T-helper 1 cell treated with Interleukin-12 subunit alpha and Interleukin-12 subunit beta and Interleukin-4 antibody, amounts not matched to agents 30 μg/mL and 1 μg/mL, for 36 hours (primary cell): ENCODE data around the gene GANC.

Experiments used
- H3K27ac Mint-ChIP-seq: one replicate; pipeline ENCODE4 v1.8.0; 2021; ENCODE audit warnings: mild to moderate bottlenecking, mixed read lengths
- H3K27me3 Mint-ChIP-seq: one replicate; pipeline ENCODE4 v1.8.0; 2021; ENCODE audit warnings: low read depth, mixed read lengths
- H3K36me3 Mint-ChIP-seq: one replicate; pipeline ENCODE4 v1.8.0; 2021; ENCODE audit warnings: low read depth, mixed read lengths
- H3K4me1 Mint-ChIP-seq: one replicate; pipeline ENCODE4 v1.8.0; 2021; ENCODE audit warnings: low read depth, mixed read lengths
- H3K4me3 Mint-ChIP-seq: one replicate; pipeline ENCODE4 v1.8.0; 2021; ENCODE audit warnings: mild to moderate bottlenecking, moderate library complexity, mixed read lengths
- H3K9me3 Mint-ChIP-seq: one replicate; pipeline ENCODE4 v1.8.0; 2021; ENCODE audit warnings: mixed read lengths

GANC gene

DNA sequence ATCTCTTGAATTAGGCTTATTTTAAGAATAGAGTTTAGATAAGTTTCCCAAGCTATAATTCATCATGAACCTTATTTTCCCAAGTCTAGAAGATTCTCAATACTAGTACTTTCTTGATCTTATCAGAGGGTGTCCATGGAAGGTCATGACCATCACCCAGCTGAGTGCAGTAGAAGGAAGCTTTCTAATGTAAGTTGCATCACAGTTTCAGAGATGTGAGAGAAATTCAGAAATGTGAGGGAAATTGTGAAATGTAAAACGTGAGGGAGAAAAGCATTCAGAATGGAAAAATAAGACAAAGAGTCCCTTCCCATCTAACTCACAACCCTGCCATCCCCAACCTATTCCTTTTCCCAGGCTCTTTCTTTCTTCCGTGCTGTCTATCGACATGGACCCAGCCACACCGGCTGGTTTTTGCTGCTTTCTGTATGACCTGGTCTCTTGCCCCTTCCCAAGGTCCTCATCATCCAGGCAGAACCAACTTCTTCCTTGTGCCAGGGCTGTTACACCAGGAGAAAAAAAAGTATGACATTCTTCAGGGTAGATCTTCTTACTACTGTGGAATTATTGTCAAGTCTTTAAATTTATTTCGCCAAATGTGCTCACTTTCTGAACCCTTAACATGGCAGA is 93.0 kb downstream of the GANC start:
- Mint-ChIP-seq H3K27ac (no peak overlapping the region), H3K4me3 (no peak overlapping the region), H3K4me1 (peaks cover 4% of the 10 kb centered on the region), H3K36me3 (no peaks in the 10 kb centered on the region), H3K27me3 (no peaks in the 10 kb centered on the region), H3K9me3 (no peaks in the 10 kb centered on the region)

DNA sequence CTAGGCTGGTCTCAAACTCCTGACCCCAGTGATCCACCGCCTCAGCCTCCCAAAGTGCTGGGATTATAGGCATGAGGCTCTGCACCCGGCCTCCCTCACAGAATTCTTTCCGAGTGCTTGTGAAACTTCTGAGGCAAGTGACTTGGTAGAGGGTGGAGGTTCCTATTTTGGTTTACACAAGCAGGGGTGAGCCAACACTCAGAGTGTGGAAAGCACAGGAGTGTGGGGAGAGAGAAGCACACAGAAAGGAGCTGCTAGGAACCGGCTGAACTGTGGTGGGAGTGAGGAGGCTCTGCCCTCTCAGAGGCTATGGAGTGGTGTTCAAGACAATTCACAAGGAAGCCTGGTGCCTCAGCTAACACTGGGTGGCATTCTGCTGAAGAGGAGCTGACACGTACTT is 94.0 kb downstream of the GANC start:
- no peaks in the 10 kb centered on the region for H3K36me3 Mint-ChIP-seq
- H3K9me3 Mint-ChIP-seq, result no peaks in the 10 kb centered on the region
- no peaks in the 10 kb centered on the region for H3K4me1 Mint-ChIP-seq
- no peak overlapping the region for H3K27ac Mint-ChIP-seq
- H3K4me3 Mint-ChIP-seq, result no peak overlapping the region
- H3K27me3 Mint-ChIP-seq, result no peaks in the 10 kb centered on the region

DNA sequence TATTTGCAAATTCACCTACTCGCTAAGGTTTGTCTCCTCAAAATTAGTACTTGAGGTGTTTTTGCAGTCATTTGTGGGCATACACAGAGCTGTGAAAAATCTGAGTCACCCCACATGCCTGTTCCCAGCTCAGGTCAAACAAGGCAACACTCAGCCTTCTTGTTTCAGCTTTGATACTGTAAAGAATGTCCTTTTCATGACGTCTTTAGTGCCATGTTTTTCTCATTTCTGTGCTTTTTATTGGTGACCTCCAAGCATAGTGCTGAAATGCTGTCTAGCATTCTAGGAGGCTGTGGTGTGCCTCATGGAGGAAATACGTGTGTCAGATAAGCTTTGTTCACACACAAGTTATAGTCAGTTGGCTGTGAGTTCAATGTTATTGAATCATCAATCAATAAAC is 95.1 kb downstream of the GANC start:
- Mint-ChIP-seq H3K4me3 (no peak overlapping the region), H3K4me1 (no peaks in the 10 kb centered on the region), H3K27me3 (no peaks in the 10 kb centered on the region), H3K36me3 (no peaks in the 10 kb centered on the region), H3K9me3 (no peaks in the 10 kb centered on the region), H3K27ac (no peak overlapping the region)

DNA sequence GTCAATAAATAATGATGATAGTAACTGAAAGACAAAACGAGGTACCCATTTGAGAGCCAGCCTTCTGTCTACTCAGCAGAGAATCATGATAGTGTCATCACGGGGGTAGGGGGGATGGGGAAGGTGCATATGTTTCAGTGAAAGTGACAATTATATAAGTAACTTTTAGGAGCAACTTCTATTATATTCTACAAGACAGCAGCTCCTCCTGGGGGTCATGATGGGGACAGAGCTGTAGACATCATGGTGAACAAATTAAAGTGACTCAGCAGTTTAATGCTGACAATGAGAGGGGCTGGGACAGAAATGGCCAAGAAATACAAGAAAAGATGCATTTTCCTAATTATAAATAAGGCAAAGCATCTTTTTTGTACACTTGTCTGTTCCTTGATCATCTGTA is 98.1 kb downstream of the GANC start:
- Mint-ChIP-seq H3K9me3 (no peaks in the 10 kb centered on the region), H3K4me1 (no peaks in the 10 kb centered on the region), H3K36me3 (no peaks in the 10 kb centered on the region), H3K27me3 (no peaks in the 10 kb centered on the region), H3K27ac (no peak overlapping the region), H3K4me3 (no peak overlapping the region)

DNA sequence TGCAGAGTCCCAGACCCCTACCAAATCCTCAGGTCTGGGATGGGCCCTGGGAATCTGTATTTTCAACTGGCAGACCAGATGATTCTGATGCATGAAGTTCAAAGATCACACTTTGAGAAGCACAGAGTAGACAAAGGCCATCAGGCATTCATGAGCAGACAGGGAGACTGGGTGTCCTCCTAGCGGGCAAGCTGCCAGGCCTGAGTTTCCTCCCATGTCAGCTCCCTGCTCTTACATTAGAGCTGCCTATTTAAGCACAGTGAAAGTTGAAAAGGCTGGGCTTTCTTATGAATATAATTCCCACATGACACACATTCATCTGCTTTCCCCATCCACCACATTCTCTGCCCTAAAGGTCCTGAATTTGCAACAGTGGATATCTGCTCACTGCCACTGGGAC is 100.3 kb downstream of the GANC start:
- peaks cover 4% of the 10 kb centered on the region for H3K27me3 Mint-ChIP-seq
- H3K9me3 Mint-ChIP-seq, result peaks cover 7% of the 10 kb centered on the region
- no peak overlapping the region for H3K27ac Mint-ChIP-seq
- H3K36me3 Mint-ChIP-seq, result no peaks in the 10 kb centered on the region
- H3K4me1 Mint-ChIP-seq, result no peaks in the 10 kb centered on the region
- no peak overlapping the region for H3K4me3 Mint-ChIP-seq

DNA sequence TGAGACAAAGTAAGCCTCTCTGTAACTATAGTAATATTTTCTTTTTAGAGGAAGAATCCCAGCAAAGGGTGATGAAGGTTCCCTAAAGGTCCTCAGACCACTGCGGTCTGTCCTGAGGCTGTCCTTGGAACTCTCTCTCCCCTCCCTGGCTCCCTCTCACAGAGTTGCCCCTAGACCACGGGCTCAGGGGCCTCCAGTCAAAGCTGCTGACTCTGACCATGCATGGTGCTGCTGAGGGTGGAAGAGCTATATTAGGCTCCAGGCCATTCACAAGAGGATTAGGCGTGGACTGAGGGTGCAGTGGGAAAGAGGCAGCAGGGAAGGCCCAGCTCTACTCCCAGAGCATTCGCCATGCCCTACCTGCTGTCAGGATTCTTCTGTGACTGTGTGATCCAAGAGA is 100.9 kb downstream of the GANC start:
- Mint-ChIP-seq H3K27ac (no peak overlapping the region), H3K9me3 (peaks cover 14% of the 10 kb centered on the region), H3K36me3 (no peaks in the 10 kb centered on the region), H3K4me3 (no peak overlapping the region), H3K27me3 (peaks cover 7% of the 10 kb centered on the region), H3K4me1 (no peaks in the 10 kb centered on the region)

DNA sequence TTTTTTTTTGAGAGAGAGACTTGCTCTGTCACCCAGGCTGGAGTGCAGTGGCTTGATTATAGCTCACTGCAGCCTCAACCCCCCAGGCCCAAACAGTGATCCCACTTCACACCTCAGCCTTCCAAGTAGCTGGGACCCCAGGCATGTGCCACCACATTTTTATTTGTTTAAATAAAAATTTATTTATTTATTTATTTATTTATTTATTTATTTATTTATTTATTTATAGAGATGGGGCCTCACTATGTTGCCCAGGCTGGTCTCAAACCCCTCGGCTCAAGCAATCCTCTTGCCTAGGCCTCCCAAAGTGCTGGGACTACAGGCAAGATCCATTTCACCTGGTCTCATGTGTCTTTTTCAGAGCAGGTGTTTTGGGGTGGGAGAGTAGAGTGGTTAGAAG is 101.8 kb downstream of the GANC start:
- no peaks in the 10 kb centered on the region for H3K36me3 Mint-ChIP-seq

DNA sequence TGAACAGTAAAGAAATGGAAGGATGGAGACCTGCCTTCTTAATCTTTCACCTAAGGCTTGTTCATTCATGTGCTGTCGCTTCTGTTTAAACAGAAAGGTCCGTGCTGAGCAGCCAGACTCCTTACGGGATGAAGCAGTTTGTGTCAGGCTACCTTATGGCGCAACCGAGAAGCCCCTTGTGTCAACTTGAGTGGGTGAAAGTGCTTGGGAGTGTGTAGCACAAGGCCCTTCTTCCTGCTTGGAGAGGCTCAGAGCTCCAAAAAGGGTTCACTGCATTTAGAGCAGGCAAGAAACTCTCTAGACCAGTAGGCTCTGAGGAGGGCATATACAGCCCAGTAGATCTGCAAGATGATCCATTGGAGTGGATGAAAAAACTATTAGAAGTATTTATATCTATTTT is 102.3 kb downstream of the GANC start:
- Mint-ChIP-seq H3K9me3 (peaks cover 18% of the 10 kb centered on the region), H3K36me3 (no peaks in the 10 kb centered on the region), H3K27ac (no peak overlapping the region), H3K27me3 (peaks cover 7% of the 10 kb centered on the region), H3K4me3 (no peak overlapping the region), H3K4me1 (no peaks in the 10 kb centered on the region)

More for the DNA sequence above, 101.8 kb downstream of the GANC start:
- Mint-ChIP-seq H3K4me1 (no peaks in the 10 kb centered on the region), H3K27ac (no peak overlapping the region), H3K9me3 (peaks cover 18% of the 10 kb centered on the region), H3K4me3 (no peak overlapping the region), H3K27me3 (peaks cover 7% of the 10 kb centered on the region)

DNA sequence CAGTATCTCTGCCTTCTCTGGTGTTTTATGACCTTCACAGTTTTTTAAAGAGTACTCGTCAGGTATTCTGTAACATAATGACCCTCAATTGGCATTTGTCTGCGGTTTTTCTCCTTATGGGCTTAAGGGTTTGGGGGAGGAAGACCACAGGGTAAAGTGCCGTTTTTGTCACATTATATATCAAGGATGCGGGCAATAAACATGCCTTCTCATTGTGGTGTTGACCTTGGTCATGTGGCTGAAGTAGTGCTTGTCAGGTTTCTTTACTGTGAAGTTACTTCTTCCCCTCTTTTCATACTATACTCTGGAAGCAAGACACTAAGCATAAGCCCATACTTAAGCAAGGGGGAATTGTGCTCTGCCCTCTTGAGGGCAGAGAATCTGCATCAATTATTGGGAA is 102.9 kb downstream of the GANC start:
- Mint-ChIP-seq H3K27me3 (peaks cover 7% of the 10 kb centered on the region), H3K27ac (no peak overlapping the region), H3K9me3 (peaks cover 18% of the 10 kb centered on the region), H3K4me1 (no peaks in the 10 kb centered on the region), H3K4me3 (no peak overlapping the region), H3K36me3 (no peaks in the 10 kb centered on the region)

DNA sequence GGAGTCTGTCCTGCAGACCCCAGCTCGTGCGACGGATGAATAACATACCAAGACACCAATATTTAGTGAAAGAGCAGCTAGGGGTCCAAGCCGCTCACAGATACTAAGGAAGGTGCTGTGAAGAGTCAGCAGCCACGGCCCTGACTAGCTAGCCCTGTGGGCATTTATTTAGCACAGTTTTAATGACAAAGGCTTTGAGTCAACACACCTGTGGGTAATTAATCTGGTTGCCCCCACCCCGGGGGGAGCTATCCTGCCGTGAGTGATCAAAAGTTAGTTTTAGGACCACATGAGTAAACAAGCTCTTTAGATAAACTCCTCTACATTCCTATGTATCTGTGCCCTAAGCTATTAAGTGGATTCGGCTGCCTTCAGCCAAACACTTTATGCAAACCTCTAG is 105.0 kb downstream of the GANC start:
- Mint-ChIP-seq H3K27me3 (peaks cover 7% of the 10 kb centered on the region), H3K9me3 (peaks cover 18% of the 10 kb centered on the region), H3K4me3 (no peak overlapping the region), H3K27ac (no peak overlapping the region), H3K4me1 (no peaks in the 10 kb centered on the region), H3K36me3 (no peaks in the 10 kb centered on the region)

DNA sequence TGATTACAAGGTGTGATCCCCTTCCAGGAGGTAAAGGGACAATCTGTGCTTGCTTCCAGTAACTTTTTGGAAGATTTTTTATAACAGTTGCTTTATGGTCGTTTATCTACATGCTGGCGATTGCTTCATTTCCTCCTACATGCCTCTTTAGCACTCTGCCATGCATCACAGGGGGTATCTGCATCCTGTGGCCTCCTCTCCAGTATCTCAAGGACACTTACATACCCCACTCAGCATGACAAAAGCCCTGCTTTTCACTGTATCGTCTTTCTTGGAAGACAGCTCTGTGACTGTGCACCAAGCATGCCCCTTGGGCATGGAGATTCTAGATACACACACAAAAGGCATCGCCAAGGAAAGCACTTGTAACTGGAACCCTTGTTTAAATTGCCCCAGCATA is 111.6 kb downstream of the GANC start:
- Mint-ChIP-seq H3K27me3 (no peaks in the 10 kb centered on the region), H3K36me3 (no peaks in the 10 kb centered on the region), H3K9me3 (no peaks in the 10 kb centered on the region), H3K4me3 (no peak overlapping the region), H3K4me1 (no peaks in the 10 kb centered on the region), H3K27ac (no peak overlapping the region)

DNA sequence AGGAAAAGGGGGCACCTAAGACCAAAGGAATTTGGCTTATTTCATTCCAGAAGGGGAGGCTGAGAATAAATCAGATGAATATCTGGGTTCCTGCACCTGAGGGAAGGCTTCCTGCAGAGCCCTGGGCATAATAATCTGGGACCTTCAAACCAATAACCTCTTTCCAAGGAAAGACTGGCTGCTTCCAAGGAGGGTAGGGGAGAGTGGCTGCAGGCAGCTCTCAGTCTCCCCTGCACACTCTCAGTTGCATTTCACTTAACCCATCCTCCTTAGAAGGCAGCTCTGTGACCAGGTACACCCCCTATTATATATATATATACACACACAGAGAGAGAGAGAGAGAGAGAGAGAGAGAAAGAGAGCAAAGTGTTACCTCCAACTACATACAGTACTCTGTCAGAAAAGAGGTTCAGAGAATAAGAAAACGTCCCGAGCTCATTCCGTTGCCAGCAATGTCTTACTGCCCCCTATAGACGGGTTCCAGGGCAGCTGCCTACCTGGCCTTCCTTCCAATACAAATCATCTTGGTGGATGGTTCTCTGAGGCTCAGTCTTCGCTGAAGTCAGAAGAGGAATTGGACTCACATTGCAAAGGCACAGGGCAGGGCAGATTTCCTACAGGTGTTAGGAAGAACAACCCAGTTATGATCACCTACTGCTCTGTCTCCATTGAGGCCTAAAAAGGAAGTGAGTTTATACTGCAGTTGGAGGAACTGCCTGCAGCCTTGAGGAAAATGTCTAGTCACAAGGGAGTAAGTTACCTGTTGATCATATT is 112.4 kb downstream of the GANC start:
- Mint-ChIP-seq H3K36me3 (no peaks in the 10 kb centered on the region), H3K4me1 (no peaks in the 10 kb centered on the region), H3K4me3 (no peak overlapping the region), H3K27ac (no peak overlapping the region), H3K9me3 (no peaks in the 10 kb centered on the region), H3K27me3 (no peaks in the 10 kb centered on the region)

DNA sequence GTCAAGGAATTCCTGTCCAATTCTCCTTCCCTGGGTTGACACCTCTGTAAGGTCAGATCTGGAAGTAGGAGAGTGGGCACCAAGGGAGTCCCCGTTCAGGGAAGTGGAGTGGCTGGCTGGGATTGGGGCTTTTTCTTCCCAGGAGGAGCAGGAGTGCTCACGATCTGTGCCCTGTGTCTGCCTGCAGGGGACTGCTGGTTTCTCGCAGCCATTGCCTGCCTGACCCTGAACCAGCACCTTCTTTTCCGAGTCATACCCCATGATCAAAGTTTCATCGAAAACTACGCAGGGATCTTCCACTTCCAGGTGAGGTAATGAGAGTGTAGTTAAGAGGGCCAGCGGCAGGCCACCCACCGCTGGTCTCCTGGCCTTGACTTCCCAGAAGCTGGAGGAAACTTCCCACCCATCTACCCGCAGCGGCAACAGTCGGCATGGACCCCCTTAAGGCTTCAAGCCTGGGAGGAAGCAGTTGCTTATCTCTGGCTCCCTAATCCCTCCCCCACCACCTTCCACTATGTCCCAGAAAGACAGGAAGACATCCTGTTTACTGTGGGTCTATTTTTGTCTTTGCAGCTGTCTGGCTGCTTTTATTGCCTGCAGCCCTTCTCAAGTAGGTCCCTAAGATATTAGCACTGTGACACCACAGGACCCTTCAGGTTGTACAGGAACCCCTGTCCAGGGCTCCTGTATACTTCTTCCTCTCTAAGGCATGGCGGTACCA is 113.1 kb downstream of the GANC start:
- Mint-ChIP-seq H3K9me3 (no peaks in the 10 kb centered on the region), H3K4me3 (no peak overlapping the region), H3K27me3 (no peaks in the 10 kb centered on the region), H3K27ac (no peak overlapping the region), H3K4me1 (no peaks in the 10 kb centered on the region), H3K36me3 (no peaks in the 10 kb centered on the region)

DNA sequence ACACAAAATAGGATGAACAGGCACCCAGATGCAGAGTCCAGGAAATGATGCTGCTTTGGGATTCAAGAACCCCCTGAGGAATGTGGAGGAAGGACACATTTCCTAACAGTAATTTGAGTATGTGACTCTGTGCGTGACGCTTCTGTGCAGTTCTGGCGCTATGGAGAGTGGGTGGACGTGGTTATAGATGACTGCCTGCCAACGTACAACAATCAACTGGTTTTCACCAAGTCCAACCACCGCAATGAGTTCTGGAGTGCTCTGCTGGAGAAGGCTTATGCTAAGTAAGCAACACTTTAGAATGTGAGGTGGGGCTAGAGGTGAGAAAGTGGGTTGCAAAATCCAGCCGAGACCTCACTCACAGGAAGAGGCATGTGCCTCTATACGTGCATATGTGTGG is 114.6 kb downstream of the GANC start:
- H3K4me1 Mint-ChIP-seq, result no peaks in the 10 kb centered on the region
- no peak overlapping the region for H3K4me3 Mint-ChIP-seq
- H3K36me3 Mint-ChIP-seq, result no peaks in the 10 kb centered on the region
- H3K9me3 Mint-ChIP-seq, result no peaks in the 10 kb centered on the region
- H3K27me3 Mint-ChIP-seq, result no peaks in the 10 kb centered on the region
- H3K27ac Mint-ChIP-seq, result no peak overlapping the region
